Sigmoid colon (tissue), 3 donors: Measurements from ENCODE around the gene ZNF385C.

Experiments used
- CTCF ChIP-seq, 4 experiments: fragments of 450-650 bp in 3 of 4; fragments of 200-600 bp in 1 of 4; IDR thresholded peaks; one replicate each; pipeline ENCODE4 v1.5.1; 2016 to 2019; ENCODE audit warnings: antibody characterized with exemption in 4 of 4, mild to moderate bottlenecking in 3 of 4, moderate library complexity in 2 of 4
- POLR2A ChIP-seq, 2 donors: fragments of 450-650 bp; IDR thresholded peaks; one replicate each; pipeline ENCODE4 v1.6.1; 2016; ENCODE audit warnings: antibody characterized with exemption in 2 of 2, mild to moderate bottlenecking in 2 of 2, moderate library complexity in 2 of 2

GRCh38 chr17:42135151-42135550, 36.9 kb upstream of the ZNF385C start:
- TF ChIP-seq POLR2A (IDR thresholded peaks at IDR 0.05) (no peak), CTCF (IDR thresholded peaks at IDR 0.05) (no peak)
